MM.1S (cell line): ENCODE results near the gene ELOVL1.
"Not testable (repeated sequence)": the region's sequence is repeated elsewhere in the genome, so short reads cannot be mapped to it uniquely, and the experiment has no call there.

ENCODE experiments used
- CTCF ChIP-seq: fragments of 300-600 bp; sonication (generic); IDR thresholded peaks from 2 replicates; pipeline ENCODE4 v1.5.1; 2016; ENCODE audit warnings: antibody characterized with exemption, low read length, mixed read lengths
- EZH2 ChIP-seq: fragments of 300-600 bp; sonication (generic); optimal IDR thresholded peaks from 2 replicates; pipeline ENCODE3; 2017; ENCODE audit warnings: low read depth, mild to moderate bottlenecking, antibody characterized with exemption, low read length, mixed read lengths
- EZH2phosphoT487 ChIP-seq: fragments of 300-600 bp; sonication (generic); IDR thresholded peaks from 2 replicates; pipeline ENCODE4 v1.6.1; 2018; ENCODE audit warnings: antibody characterized with exemption, low read length

GRCh38 chr1:43413426-43413825 lies 45.6 kb upstream of the ELOVL1 start:
- not testable (repeated sequence) for TF ChIP-seq CTCF, EZH2, EZH2phosphoT487
